ENCODE data around the gene CRACDL.

CRACDL gene

GRCh38 chr2:98750593-98751282 is 185.3 kb downstream of the CRACDL start:
- DNase-seq (ENCODE audit: low spot score), result no peak

GRCh38 chr2:98749066-98749450 is 187.0 kb downstream of the CRACDL start:
- no peak for DNase-seq (ENCODE audit: low spot score)

- DNase-seq (ENCODE audit: low spot score), result no peak
These were observed 187.5 kb downstream of the CRACDL start for GRCh38 chr2:98748292-98749065.

GRCh38 chr2:98747888-98748287 is 188.1 kb downstream of the CRACDL start:
- no peak for DNase-seq (ENCODE audit: low spot score)

- DNase-seq (ENCODE audit: low spot score), result no peak
These were observed 189.6 kb downstream of the CRACDL start for GRCh38 chr2:98746426-98746825.

GRCh38 chr2:98744595-98744994 is 191.4 kb downstream of the CRACDL start:
- DNase-seq (ENCODE audit: low spot score), result no peak

All from cerebellar cortex (tissue), 1 donor.